T47D (cell line): Measurements from ENCODE around the gene NOP53.
"Not testable (repeated sequence)": the region's sequence is repeated elsewhere in the genome, so short reads cannot be mapped to it uniquely, and the experiment has no call there.

Experiments
- DNase-seq, 2 experiments: peaks; one replicate each; pipeline versions ENCODE4 v3.0.0 to v3.0.0-alpha.2; 2011 to 2012; ENCODE audit warnings: low read depth in 1 of 2, low spot score in 1 of 2
- JUND ChIP-seq: IDR thresholded peaks from 2 replicates; pipeline ENCODE4 v1.6.1; 2012; ENCODE audit warnings: low read depth
- in situ Hi-C: cut with HindIII; loops from 2 replicates; pipeline ENCODE4 v1.10.0; 2016; ENCODE audit warnings: low sequenced_read_pairs, low pct_unique_long_range_greater_than_20kb

The NOP53 gene

DNA sequence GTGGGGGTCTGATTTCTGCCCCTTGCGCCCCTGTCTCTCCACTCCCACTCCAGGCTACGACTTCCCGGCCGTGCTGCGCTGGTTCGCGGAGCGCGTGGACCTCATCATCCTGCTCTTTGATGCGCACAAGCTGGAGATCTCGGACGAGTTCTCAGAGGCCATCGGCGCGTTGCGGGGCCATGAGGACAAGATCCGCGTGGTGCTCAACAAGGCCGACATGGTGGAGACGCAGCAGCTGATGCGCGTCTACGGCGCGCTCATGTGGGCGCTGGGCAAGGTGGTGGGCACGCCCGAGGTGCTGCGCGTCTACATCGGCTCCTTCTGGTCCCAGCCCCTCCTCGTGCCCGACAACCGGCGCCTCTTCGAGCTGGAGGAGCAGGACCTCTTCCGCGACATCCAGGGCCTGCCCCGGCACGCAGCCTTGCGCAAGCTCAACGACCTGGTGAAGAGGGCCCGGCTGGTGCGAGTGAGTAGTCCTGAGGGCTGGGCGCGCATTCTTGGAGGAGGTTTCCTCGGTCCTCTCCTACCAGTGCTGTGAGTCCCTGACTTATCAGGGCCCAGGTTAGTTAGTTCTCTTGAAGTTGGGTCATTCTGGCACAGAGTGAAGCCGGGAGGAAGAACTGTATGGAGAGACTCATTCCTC is 19.5 kb upstream of the NOP53 start:
- in situ Hi-C loops, result no loop called here
- peak in 1 of 2 experiments; percentile 65 for DNase-seq
- TF ChIP-seq JUND, result no peak

DNA sequence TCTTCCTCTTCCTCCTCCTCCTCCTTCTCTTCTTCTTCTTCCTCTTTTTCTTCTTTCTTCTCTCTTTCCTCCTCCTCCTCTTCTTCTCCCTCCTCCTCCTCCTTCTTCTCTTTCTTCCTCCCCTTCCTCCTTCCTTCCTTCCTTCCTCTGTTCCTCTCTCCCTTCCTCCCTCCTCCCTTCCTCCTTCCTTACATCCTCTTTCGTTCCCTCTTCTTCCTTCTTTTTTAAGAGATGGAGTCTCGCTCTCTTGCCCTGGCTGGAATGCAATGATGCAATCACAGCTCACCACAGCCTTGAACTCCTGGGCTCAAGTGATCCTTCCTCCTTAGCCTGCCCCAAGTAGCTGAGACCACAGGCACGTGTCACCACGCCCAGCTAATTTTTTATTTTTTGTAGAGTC is 18.9 kb upstream of the NOP53 start:
- TF ChIP-seq JUND, result no peak
- peak in 1 of 2 experiments; percentile 57 for DNase-seq
- in situ Hi-C loops, result no loop called here

DNA sequence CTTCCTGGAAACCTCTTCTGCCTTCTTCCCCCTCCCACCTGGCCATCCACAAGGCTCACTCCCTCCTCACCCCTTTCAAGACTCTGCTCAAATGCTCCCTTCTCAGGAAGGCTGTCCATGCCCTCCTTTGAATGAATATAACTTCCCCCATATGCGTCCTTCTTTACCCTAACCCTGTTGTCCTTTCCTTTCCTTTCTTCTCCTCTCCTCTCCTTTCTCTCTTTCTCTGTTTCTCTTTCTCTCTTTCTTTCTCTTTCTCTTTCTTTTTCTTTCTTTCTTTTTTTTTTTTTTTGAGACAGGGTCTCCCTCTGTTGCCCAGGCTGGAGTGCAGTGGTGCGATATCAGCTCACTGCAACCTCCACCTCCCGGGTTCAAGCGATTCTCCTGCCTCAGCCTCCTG is 17.1 kb upstream of the NOP53 start:
- DNase-seq, in situ Hi-C loops: not testable (repeated sequence)

DNA sequence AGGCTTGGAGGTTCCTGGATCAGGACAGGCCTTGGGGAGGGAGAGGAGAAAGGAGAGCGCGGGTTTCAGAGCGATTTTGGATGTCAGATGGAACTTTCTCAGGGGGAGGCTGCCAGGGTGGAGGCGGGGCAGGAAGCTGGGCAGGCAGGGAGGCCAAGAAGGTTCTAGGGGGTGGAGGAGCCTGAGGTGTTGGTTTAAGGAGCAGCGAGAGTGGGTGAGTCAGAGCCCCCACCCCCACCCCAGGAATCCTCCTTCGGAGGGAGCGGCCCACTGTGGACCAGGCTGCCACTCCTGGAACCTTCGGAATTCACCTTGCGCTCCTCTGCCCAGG is 15.9 kb upstream of the NOP53 start:
- in situ Hi-C loops, result no loop called here
- DNase-seq, result peak; percentile 48 to 96
- TF ChIP-seq JUND, result peak; percentile 59; the same call in 1 of the 2 replicates

DNA sequence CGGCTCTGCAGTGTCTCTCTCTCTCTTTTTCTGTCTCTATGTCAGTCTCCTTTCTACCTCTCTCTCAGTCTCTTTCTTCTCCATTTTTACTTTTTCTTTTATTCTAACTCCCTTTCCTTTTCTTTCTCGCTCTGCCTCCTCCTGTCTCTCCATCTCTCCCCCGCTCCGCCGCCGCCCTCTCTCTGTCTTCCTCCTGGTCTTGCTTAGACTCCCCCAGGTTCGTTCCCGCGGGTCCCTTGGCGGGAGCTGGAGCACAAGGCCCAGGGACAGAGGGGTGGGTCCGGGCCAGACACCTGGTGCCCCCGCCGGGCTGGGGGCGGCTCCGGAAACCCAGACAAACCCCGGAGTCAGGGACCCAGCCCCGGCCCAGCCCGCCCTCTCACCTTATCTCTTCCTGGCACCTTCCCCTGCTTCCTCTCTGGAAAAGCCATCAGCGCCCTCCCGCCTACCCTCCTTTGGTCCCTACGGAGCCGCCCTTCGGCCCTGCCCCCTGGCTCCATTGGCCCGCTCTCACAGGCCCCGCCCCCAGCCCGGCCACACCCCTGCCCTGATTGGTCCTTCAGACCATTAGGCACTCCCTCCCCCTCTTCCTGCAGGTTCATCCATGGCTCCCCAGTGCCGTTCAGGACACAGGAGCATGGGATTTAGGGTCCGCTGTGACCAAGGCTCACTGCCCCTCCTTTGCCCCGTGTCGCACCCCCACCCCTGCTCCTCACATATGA is 15.4 kb upstream of the NOP53 start:
- TF ChIP-seq JUND, result no peak
- in situ Hi-C loops, result no loop called here
- DNase-seq, result peak; percentile 45 to 91

DNA sequence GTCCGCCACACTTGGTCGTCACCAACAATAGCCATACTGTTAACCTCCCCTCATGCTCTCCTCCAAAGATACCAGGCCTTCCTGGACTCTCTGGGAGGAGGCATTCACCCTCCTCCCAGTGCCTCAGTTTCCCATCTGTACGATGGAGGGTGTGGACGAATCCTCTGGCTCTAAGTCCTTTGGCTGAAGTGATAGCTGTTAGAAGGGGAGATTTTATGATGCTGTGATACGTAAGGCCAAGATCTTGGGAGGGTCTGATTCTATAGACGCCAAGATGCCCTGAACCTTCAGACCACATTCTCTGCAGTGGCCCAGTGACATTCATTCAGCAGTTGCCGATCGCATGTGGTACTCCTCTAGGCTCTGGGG is 14.8 kb upstream of the NOP53 start:
- DNase-seq, result no peak
- TF ChIP-seq JUND, result no peak
- in situ Hi-C loops, result no loop called here

DNA sequence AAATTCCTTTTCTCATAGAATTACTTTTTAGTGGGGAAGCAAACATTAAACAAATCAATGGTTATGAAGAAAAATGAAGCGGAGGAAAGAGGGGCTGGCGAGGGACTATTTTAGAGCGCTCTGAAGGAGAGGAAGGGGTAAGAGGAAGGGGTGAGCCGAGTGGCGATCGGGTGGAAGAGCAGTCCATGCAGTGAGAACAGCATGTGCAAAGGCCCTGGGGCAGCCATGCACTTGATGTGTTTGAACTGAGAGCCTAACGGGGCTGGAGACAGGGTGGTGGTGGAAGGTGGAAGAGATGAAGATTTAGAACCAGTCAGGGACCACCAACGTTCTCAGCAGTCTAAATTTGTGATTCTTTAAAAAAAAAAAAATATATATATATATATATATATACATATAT is 14.4 kb upstream of the NOP53 start:
- no peak for DNase-seq
- in situ Hi-C loops, result no loop called here

DNA sequence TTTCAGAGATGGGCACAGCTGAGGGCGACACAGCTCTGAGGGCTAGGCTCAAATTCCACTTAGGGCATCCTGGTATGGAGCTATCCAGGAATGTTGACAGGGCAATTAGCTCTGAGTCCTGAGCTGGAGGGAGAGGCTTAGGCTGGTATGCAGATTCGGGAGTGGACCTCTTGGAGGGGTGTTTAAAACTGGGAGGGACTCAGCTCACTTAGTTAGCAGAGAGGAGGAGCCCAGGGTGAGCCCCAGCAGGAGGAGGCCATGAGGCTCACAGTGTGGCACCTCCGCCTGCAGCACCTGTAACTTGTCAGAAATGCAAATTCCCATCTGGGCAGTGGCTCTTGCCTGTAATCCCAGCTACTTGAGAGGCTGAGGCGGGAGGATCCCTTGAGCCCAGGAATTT is 10.2 kb upstream of the NOP53 start:
- peak in 1 of 2 experiments; percentile 42 for DNase-seq
- in situ Hi-C loops, result no loop called here
- no peak for TF ChIP-seq JUND

More for the DNA sequence above, 14.4 kb upstream of the NOP53 start:
- no peak for TF ChIP-seq JUND

DNA sequence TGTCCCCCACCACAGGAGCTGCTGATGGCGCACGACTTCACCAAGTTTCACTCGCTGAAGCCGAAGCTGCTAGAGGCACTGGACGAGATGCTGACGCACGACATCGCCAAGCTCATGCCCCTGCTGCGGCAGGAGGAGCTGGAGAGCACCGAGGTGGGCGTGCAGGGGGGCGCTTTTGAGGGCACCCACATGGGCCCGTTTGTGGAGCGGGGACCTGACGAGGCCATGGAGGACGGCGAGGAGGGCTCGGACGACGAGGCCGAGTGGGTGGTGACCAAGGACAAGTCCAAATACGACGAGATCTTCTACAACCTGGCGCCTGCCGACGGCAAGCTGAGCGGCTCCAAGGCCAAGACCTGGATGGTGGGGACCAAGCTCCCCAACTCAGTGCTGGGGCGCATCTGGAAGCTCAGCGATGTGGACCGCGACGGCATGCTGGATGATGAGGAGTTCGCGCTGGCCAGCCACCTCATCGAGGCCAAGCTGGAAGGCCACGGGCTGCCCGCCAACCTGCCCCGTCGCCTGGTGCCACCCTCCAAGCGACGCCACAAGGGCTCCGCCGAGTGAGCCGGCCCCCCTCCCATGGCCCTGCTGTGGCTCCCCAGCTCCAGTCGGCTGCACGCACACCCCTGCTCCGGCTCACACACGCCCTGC is 4.4 kb upstream of the NOP53 start:
- no peak for DNase-seq
- TF ChIP-seq JUND, result no peak
- in situ Hi-C loops, result no loop called here

DNA sequence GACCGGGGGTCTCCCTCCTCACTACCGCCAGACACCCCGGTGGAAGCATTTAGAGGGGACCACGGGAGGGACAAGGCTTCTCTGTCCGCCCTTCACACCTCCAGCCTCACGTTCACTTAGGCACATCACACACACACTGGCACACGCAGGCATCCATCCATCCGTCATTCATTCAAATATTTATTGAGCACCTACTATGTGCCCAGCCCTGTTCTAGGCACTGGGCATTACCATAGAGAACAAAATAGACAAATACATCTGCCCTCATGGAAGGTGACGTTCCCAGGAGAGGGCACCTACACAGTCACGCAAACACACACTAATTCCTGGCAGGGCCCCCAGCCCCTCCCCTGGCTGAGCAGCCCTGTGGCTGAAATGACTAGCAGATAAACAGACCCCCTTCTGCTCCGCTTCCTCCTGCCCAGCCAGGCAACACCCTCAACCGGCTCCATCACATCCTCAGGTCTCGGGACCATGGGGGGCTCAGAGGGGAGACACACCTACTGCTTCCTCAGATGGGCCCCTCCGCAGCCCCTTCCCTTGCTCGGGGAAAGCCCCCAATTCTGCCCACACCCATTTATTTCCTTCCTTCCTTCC is 3.7 kb upstream of the NOP53 start:
- in situ Hi-C loops, result no loop called here
- no peak for TF ChIP-seq JUND
- no peak for DNase-seq

DNA sequence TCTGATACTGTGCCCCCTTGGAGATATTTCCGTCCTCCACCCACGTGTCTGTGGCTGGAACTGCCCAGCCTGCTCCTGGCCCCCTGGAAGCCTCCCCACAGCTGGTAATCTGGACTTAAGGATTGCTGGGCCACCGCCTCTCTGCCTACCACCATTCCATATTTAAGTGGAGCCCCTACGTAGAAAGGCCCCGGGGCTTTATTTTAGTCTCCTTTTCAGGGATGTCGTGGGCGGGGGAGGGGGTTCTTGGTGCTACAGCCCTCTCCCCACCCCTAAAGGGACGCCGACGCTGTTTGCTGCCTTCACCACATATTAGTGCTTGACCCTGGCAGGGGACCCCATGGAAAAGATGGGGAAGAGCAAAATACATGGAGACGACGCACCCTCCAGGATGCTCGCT is 2.7 kb upstream of the NOP53 start:
- no peak for TF ChIP-seq JUND
- in situ Hi-C loops, result no loop called here

DNA sequence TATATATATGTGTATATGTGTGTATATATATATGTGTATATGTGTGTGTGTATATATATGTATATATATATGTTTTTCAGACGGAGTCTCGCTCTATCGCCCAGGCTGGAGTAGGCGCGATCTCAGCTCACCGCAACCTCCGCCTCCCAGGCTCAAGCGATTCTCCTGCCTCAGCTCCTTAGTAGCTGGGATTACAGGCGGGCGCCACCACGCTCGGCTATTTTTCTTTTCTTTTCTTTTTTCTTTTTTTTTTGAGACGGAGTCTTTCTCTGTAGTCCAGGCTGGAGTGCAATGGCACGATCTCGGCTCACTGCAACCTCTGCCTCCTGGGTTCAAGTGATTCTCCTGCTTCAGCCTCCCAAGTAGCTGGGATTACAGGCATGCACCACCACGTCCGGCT is 783 bp downstream of the NOP53 start:
- DNase-seq, in situ Hi-C loops: not testable (repeated sequence)

More for the DNA sequence above, 2.7 kb upstream of the NOP53 start:
- no peak for DNase-seq

DNA sequence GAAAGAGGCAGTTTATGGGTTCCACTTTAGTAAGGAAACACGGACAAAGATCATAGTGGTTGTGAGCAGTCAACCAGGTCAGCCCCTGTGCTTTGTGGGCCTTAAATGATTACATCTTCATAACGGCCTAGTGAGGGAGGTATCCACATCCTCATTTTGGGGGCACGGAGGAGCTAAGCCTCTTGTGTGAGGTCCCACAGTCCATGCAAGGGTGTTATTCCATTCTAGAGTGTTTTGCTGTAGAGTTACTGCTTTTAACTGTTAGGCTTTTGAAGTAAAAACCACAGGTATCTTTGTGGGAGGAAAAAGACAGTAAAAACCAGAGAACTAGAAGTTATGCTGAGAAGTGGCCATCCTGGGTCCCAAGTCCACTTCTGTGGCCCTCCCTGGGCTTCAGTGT is 4.0 kb downstream of the NOP53 start:
- TF ChIP-seq JUND, result no peak
- no peak for DNase-seq
- in situ Hi-C loops, result no loop called here
